ENCODE results near the gene TGIF1. TPM values are rescaled to one million over a fixed set of nuclear protein-coding genes. Genes with fewer than 3 reads are reported as not detected.

The TGIF1 gene
- total RNA-seq, 1 donor from 2014 or later, result 441 TPM

GRCh38 chr18:3441290-3441689, 8.7 kb upstream of the TGIF1 start:
- FAIRE-seq (no peak), DNase-seq (ENCODE audit: low read depth) (peak; percentile 34)
- TF ChIP-seq CTCF (IDR thresholded peaks at IDR 0.05; ENCODE audit: insufficient read depth, low read length, severe bottlenecking), result peak; percentile 35
- no peaks in the 10 kb centered on the region for H3K27me3 ChIP-seq (ENCODE audit: control insufficient read depth, insufficient read depth, low read length)
- H3K36me3 ChIP-seq (ENCODE audit: control insufficient read depth, insufficient read depth, low read length), result no peaks in the 10 kb centered on the region
- H3K4me3 ChIP-seq (ENCODE audit: low read depth, low read length), result no peak overlapping the region

- no peak overlapping the region for H3K4me3 ChIP-seq (ENCODE audit: low read depth, low read length)
- DNase-seq (ENCODE audit: low read depth) (no peak), FAIRE-seq (no peak)
- H3K27me3 ChIP-seq (ENCODE audit: control insufficient read depth, insufficient read depth, low read length), result no peaks in the 10 kb centered on the region
- no peaks in the 10 kb centered on the region for H3K36me3 ChIP-seq (ENCODE audit: control insufficient read depth, insufficient read depth, low read length)
- TF ChIP-seq CTCF (IDR thresholded peaks at IDR 0.05; ENCODE audit: insufficient read depth, low read length, severe bottlenecking), result no peak
These were observed 7.1 kb upstream of the TGIF1 start for GRCh38 chr18:3442919-3443318.

GRCh38 chr18:3444296-3444695, 5.7 kb upstream of the TGIF1 start:
- H3K36me3 ChIP-seq (ENCODE audit: control insufficient read depth, insufficient read depth, low read length), result no peaks in the 10 kb centered on the region
- no peak for TF ChIP-seq CTCF (IDR thresholded peaks at IDR 0.05; ENCODE audit: insufficient read depth, low read length, severe bottlenecking)
- H3K4me3 ChIP-seq (ENCODE audit: low read depth, low read length), result no peak overlapping the region
- FAIRE-seq (no peak), DNase-seq (ENCODE audit: low read depth) (no peak)
- no peaks in the 10 kb centered on the region for H3K27me3 ChIP-seq (ENCODE audit: control insufficient read depth, insufficient read depth, low read length)

GRCh38 chr18:3444954-3445353, 5.0 kb upstream of the TGIF1 start:
- DNase-seq (ENCODE audit: low read depth), result no peak
- no peak for FAIRE-seq
- TF ChIP-seq CTCF (IDR thresholded peaks at IDR 0.05; ENCODE audit: insufficient read depth, low read length, severe bottlenecking), result no peak
- Histone ChIP-seq H3K27me3 (ENCODE audit: control insufficient read depth, insufficient read depth, low read length) (no peaks in the 10 kb centered on the region), H3K36me3 (ENCODE audit: control insufficient read depth, insufficient read depth, low read length) (no peaks in the 10 kb centered on the region), H3K4me3 (ENCODE audit: low read depth, low read length) (no peak overlapping the region)

GRCh38 chr18:3447068-3447894, 2.7 kb upstream of the TGIF1 start:
- Histone ChIP-seq H3K4me3 (ENCODE audit: low read depth, low read length) (peak overlapping the region; percentile 63), H3K36me3 (ENCODE audit: control insufficient read depth, insufficient read depth, low read length) (peaks cover 2% of the 10 kb centered on the region), H3K27me3 (ENCODE audit: control insufficient read depth, insufficient read depth, low read length) (no peaks in the 10 kb centered on the region)
- no peak for FAIRE-seq
- DNase-seq (ENCODE audit: low read depth), result peak; percentile 65
- no peak for TF ChIP-seq CTCF (IDR thresholded peaks at IDR 0.05; ENCODE audit: insufficient read depth, low read length, severe bottlenecking)

Data from bronchial epithelial cell (primary cell).